NOMO-1 (cell line): Measurements from ENCODE around the gene SVOPL.
A peak's percentile ranks its signal among the peaks of the same experiment; 100 is the strongest.

Experiments
- DNase-seq, 2 experiments: peaks; one replicate each; lab custom pipeline; 2025; ENCODE audit not compliant: unreplicated experiment in 2 of 2; lab: John Stamatoyannopoulos, UW

SVOPL gene

DNA sequence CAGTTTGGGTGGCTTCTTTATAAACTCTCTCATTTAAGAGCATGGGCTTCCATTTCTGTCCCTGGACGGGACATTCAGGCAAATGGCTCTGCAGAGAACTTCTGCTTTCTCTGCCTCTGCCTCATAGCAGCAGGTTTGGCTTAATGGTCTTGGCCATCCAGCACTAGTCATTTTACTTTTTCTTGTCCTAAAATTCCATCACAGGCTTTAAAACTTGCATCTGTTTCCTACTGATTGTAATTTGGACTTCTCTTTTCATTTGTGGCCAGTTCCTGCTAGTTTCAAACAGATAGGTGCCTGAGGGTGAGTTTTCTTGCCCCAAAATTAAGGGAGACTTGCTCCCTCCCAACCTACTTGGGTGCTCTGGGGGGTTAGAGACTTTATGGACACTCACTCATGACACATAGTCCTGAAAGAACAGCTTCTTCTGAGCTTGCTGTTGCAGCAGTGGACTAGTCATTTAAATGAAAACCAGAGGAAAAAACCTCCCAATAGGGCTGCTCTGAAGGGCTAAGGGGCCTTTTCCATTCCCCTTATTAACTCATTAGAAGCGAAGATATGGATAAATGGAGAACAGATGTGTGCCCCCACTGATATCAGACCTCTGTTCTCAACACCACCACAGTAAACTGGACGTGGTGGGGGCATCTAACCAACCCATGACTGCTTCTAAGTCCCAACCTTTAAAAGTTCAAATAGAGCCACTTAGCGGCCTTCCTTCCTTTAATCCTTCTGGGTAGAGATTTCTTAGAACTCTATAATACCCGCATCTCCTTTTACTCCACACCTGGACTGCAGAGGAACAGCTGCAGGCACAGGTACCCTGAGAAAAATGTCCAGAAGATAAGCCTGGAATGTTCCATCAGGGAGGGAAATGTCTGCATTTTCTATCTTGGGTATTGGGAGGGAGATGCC is 38.8 kb downstream of the SVOPL start:
- DNase-seq = no peak

DNA sequence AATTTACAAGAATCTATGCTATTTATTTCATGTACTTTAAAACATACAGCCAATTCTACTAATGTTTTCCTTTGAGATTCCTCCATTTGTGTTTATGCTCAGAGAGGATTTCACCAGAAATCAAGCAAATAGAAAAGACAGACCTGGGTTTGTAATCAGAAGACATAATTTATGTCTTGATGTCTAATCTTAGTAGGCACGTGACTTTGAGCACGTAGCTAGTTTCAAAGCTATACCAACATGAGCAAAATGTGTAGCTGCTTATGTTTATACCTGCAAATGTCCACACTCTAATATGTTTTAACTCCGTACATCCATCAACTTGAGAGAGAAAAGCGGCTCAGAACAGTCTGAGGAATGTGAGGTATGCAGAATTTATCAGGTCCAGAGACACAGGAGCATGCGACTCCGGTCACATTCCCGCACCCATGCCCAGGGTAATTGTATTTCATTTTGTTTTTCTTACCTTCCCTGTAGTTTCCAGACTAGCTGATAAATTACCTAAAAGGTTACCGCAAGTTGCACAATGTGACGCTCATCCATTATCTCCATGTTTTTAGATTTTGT is 40.0 kb downstream of the SVOPL start:
- no peak for DNase-seq

DNA sequence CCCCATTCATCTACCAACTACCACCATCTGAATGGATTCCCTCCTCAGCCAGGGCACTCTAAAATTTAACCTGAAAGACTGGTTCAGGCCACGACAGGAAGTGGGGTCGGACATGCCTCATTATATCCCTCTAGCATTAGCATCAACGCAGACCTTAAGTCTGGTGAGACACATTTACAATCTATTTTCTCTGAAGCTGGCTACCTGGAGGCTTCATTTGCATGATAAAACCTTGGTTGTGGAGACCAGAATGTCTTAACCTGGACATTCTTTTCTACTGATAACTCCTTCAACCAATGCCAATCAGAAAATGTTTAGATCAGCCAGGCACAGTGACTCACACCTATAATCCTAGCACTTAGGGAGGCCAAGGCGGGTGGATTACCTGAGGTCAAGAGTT is 42.3 kb downstream of the SVOPL start:
- DNase-seq = no peak

DNA sequence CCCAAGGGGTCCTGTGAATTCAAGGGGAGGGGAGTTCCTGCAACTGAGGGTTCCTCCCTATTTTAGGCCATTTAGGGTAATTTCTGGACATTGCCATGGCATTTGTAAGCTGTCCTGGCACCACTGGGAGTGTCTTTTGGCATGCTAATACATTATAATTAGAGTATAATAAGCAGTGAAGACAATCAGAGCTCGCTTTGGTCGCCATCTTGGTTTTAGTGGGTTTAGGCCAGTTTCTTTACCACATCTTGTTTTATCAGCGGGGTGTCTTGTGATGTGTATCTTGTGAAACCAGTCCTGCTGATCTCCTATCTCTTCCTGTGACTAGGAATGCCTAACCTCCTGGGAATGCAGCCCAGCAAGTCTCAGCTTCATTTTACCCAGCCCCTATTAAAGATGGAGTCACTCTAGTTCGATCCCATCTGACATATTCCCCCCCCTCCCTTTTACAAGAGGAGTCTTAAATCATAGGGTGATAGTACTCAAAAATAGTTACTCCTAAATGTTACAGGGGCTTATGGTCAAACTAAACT is 43.2 kb downstream of the SVOPL start:
- no peak for DNase-seq

DNA sequence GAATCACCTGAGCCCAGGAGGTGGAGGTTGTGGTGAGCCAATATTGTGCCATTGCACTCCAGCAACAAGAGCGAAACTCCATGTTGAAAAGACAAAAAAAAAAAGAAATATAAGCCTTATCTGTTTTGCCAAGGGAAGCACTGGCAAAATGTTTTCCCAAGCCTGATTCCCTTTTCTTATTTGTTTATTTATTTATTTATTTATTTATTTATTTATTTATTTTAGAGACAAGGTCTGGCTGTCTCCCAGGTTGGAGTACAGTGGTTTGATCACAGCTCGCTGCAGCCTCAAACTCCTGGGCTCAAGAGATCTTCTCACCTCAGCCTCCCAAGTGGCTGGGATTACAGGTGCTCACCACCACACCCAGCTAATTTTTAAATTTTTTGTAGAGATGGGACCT is 44.2 kb downstream of the SVOPL start:
- no peak for DNase-seq

DNA sequence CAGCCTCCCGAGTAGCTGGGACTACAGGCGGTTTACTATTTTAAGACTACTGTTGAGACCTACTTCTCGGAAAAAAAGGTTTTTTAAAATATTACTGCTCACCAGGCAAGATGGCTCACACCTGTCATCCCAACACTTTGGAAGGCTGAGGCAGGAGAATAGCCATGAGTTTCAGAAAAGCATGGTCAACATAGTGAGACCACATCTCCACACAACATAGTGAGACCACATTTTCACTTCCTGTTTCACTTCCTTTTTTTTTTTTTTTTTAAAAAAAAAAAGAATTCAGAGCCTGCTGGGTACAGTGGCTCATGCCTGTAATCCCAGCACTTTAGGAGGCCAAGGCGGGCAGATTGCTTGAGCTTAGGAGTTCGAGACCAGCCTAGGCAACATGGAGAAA is 46.5 kb downstream of the SVOPL start:
- DNase-seq = no peak

DNA sequence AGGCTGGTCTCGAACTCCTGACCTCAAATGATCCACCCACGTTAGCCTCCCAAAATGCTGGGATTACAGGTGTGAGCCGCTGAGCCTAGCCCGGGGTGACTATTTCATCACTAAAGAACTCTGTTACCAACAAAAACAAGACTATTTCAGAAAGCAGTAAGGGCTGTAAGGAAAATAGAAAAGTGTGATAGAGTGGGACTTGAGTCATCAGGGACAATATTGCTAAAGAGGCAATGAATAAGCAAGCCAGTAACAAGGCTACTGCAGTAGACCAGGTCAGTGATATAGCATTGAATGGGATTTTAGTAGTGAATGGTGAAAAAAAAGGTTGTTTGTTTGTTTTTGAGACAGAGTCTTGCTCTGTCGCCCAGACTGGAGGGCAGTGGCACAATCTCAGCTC is 51.7 kb downstream of the SVOPL start:
- no peak for DNase-seq

DNA sequence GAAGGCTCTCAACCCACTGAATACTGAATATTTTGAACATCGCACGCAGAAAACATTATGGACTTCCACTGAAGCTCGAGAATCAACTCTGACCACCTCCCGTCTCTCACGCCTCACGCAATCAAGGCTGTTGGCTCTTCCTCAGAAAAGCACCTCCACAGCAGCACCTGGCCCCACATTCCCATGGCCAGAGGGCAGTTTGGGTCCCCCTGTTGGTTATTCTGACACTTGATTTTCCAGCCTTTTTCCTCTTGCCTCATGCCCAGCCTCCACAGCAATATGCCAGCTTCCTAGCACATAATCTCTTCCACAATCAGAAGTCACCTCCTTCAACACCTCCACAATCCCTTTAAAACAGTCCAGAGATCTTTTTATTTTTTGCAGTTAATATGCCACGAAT is 55.9 kb downstream of the SVOPL start:
- DNase-seq = no peak

DNA sequence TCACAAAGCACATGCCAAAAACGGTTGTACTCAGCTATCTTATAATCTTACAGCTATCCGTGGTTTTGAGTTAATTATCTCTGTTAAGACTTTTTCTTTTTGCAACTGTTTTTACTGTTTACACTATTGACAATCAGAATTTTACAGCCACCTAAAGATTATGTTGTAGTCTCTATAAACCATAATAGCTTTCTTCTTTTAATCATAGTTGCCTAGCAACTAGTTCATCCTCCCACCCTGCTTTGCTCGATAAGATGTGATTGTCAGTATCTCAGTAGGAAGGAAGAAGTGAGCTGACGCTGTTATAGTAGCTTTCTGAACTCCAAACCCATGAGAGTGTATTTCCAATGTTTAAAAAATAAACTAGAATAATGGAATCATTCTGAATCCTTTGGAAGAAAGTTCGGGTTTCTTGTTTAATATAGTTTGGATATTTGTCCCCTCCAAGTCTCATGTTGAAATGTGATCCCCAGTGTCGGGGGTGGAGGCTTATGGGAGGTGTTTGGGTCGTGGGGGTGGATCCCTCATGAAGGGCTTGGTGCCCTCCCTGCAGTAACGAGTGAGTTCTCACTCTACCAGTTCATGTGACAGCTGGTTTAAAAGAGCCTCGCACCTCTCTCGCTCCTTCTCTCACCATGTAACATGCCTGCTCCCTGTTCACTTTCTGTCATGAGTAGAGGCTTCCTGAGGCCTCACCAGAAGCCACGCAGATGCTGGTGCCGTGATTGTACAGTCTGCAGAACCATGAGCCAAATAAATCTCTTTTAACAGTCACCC is 68.1 kb downstream of the SVOPL start:
- no peak for DNase-seq

DNA sequence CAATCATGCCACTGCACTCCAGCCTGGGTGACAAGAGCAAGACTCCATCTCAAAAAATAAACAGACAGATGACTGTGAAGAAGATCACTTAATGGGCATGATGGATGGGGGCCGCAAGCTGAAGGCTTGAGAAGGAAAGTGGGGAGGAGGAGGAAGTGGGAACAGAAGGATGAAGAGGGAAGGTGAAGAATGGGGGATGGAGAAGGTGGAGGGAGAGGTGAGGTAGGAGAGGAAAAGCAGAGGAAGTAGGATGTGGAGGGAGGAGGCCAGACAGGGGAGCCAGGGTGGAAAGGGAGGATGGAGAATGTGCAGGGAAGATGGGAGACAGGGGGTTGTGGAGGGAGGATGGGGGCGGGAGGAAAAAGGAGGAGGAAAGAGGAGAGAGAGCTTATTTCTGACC is 68.8 kb downstream of the SVOPL start:
- no peak for DNase-seq

DNA sequence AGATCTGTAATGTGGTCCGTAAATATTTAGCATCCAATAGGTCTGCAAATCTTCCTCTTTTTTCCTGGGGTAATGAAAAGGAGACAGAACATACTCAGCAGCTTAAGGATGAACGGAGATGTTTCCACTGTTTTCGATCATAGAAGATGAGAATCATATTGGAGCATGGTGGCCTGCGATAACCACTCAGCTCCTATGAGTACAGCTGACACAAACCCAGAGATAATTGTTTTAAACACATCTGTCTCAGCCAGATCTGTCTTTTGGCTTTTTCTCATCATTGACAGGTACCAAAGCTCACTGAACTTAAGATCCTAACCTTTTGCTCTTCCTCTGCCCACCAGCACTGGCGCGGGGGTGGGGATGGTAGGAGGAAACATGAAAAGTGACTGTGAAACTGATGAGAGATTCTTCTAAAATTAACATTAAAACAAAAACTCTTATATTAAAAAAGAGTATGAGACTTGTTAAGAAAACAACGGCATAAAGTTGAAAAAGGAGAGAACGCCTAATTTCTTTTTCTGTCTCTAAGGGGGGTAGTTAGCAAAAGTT is 71.0 kb downstream of the SVOPL start:
- no peak for DNase-seq

DNA sequence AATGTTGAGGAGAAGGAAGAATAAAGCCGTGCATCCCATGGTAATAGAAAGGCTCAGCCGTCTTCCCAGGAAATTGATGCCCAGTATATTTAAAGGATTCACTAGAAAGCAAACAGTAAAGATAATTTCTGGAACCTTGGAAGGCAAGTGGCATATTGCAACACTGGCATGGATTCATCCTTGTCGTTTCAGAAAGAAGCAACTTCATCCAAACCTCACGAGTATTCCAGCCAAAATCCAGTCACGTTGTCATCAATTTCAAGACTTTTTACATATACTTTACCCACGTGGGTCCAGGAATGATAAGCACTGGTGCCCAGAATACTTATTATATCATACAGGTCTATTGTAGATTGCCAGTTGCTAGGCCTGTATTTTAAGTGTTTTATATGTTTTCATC is 73.8 kb downstream of the SVOPL start:
- no peak for DNase-seq

DNA sequence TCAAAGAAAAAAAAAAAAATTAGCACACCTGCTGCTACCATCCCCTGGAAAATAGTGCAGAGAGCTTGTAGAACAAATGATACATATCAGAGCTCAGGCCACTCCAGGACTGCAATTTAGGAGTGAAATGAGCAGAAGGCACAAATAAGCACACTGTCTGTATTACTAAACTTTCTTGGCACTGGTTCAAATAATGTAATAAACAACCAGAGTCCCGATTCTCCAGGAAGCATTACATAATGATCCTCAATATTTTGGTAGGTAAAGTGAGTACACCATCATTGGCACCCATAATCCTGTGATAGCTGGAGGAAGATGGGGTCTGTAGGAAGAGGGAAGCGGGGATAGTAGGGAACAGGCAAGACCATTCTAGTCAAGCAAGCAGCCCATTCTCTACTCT is 74.3 kb downstream of the SVOPL start:
- no peak for DNase-seq

DNA sequence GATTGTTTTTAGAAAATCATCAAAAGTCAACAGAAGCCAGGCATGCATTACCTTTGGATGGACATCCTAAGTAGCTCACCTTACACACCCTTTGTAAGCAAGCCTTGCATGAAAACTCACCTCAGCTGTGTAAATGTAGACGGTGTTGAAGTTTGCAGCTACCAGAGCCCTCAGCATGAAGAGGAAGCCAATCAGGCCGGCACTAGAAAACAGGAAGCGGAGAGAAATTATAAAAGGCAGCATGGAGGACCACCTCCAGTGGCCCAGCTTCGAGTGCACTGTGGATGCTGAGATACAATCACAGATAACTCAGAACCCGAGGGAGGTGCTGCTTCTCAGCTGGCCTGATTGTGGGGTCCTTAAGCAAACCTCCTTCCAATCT is 75.3 kb downstream of the SVOPL start:
- DNase-seq = peak; percentile 16 to 31

DNA sequence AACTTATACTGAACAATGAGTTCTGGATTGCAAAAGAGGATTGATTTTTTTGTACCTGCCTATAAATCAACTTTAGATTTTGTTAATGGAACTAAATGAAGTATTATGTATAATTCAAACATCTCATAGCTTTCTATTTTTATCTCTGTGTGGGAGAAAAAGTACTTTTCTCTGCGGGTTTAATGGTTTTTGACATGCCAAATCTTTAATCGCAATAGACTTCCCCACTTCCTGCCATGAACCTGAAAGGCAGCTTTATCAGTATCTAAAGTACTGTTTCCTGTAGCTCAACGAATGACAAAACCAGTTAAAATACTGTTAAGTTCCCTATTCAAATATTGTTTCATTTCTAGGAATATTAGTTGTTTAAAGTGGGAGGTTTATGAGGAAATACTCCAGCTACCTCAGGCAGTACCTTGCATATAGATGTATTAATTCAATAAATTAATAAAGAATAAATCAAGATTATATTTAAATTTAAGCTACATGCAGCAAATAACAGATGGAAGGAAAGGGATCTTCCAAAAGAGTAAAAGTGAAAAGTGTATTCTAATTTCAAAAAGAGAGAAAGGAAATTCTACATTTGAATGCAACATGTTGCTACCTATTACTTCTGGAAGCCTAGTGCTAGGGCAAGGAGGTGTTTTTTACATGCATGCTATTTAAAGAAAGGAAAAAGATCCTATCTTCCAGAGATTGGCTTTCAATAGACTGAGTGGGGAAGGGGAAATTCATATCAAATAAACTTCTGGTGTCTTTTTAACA is 75.9 kb downstream of the SVOPL start:
- no peak for DNase-seq

DNA sequence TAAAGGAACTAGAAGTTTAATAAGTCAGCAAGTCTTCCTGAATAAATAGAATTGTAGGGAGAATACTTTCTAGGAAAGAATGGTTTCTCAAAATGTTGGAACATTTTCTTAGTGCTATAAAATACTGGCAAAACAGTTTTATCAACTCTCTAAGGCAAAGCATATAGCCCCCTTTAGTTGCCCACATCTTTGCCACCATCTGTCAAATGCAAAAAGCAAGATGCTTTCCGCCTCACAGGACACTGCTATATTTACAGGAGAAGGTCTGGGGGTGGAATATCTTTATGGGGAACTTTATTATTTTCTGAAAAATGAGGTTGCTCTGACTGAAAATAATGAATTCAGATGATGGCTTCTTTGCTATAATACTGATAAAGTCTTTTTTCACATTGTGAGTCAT is 78.3 kb downstream of the SVOPL start:
- DNase-seq = no peak

DNA sequence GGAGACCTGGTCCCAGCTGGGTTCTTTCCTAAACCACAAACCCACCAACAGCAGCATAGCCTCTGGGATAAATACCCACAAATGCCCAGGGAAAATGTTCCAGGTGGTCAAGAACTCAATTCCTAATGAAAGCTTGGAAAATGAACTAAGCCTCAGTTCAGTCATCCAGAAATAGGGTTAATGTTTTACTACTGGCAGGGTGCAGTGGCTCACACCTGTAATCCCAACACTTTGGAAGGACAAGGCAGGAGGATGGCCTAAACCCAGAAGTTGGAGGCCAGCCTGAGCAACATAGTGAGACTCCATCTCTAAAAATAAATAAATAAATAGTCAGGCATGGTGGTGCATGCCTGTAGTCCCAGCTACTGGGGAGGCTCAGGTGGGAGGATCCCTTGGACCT is 82.2 kb downstream of the SVOPL start:
- DNase-seq = no peak

DNA sequence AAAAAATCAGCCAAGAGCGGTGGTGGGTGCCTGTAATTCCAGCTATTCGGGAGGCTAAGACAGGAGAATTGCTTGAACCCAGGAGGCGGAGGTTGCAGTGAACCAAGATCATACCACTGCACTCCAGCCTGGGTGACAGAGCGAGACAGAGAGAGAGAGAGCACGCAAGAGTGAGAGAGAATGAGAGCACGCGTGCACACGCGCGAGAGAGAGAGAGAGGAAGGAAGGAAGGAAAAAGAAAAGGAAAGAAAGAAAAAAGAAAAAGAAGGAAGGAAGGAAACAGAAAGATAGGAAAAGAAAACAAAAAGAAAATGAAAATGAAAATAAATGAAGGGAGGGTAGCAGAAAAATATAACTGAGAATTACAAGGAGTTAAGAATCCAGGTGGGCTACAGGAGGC is 82.7 kb downstream of the SVOPL start:
- no peak for DNase-seq

DNA sequence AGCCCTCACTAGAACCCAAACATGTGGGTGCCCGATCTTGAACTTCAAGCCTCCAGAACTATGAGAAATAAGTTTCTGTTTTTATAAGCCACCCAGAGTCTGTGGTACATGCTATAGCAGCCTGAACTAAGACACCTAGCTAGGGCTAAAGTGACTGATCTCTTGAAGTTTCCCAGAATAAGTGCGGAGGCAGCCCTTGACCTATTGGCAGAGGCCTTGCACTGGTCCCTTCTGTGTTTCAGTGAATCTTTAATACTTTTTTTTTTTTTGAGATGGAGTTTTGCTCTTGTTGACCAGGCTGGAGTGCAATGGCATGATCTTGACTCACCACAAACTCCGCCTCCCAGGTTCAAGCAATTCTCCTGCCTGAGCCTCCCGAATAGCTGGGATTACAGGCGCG is 85.1 kb downstream of the SVOPL start:
- DNase-seq = no peak

DNA sequence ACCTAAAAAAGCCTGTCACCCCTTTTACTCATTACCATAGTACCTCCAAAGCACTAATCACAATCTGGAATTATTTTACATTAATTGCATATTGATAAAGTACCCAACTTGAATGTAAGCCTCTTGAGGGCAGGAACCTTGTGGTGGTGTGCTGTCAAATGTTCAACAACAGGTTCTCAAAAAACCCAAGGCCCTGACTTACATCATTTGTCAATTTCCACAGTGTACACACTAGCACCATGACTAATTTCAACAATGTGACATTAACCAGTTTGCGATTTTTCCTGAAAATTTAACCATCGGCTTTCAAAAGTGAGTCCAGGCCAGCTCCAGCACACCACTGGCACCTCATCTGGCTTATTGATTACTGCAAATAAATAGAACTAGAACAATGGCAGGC is 87.5 kb downstream of the SVOPL start:
- DNase-seq = no peak
